Dermis microvascular lymphatic vessel endothelial cell (primary cell): ENCODE results near the gene KRTAP2-3. TPM values are rescaled to one million over a fixed set of nuclear protein-coding genes. Genes with fewer than 3 reads are reported as not detected.
"Not testable (repeated sequence)": the region's sequence is repeated elsewhere in the genome, so short reads cannot be mapped to it uniquely, and the experiment has no call there.

ENCODE experiments used
- DNase-seq, 2 donors: peaks; one replicate each; pipeline versions ENCODE4 v3.0.0 to v3.0.0-alpha.2; 2010; ENCODE audit warnings: low read depth in 2 of 2
- total RNA-seq: library from RNA; depleted of rRNA; stranded (reverse); fragments of >200 nt; gene quantifications from 2 replicates; pipeline ENCODE4 v1.2.1, GENCODE V29; 2014

The KRTAP2-3 gene
- total RNA-seq, 1 donor from 2014 or later = not detected

GRCh38 chr17:41067281-41067680 is 7.4 kb upstream of the KRTAP2-3 start:
- DNase-seq = no peak

GRCh38 chr17:41065829-41066624 is 6.1 kb upstream of the KRTAP2-3 start, which contains the start of gene KRTAP2-4:
KRTAP2-4 (minus strand) TSS chr17:41065879; CDS start chr17:41065845, 34 bp downstream.
- DNase-seq = no peak

- DNase-seq = not testable (repeated sequence)
Measured at GRCh38 chr17:41065016-41065689, 5.2 kb upstream of the KRTAP2-3 start.

- no peak for DNase-seq
Measured at GRCh38 chr17:41064301-41064700, 4.4 kb upstream of the KRTAP2-3 start.

- DNase-seq = no peak
Measured at GRCh38 chr17:41063449-41063848, 3.5 kb upstream of the KRTAP2-3 start.

- no peak for DNase-seq
Measured at GRCh38 chr17:41061964-41062363, 2.0 kb upstream of the KRTAP2-3 start.

GRCh38 chr17:41059276-41060051 is 450 bp downstream of the KRTAP2-3 start:
- DNase-seq = not testable (repeated sequence)

- no peak for DNase-seq
Measured at GRCh38 chr17:41058741-41059140, 1.2 kb downstream of the KRTAP2-3 start.

GRCh38 chr17:41057547-41057946 is 2.4 kb downstream of the KRTAP2-3 start:
- no peak for DNase-seq

- not testable (repeated sequence) for DNase-seq
Measured at GRCh38 chr17:41055130-41055529, 4.8 kb downstream of the KRTAP2-3 start, which contains the start of gene KRTAP2-2. KRTAP2-2 (minus strand) TSS chr17:41055230; CDS start chr17:41055211, 19 bp downstream.

- DNase-seq = not testable (repeated sequence)
Measured at GRCh38 chr17:41054556-41054955, 5.4 kb downstream of the KRTAP2-3 start.

GRCh38 chr17:41054025-41054424 is 5.9 kb downstream of the KRTAP2-3 start:
- no peak for DNase-seq

- DNase-seq = no peak
Measured at GRCh38 chr17:41052566-41052965, 7.3 kb downstream of the KRTAP2-3 start.

- DNase-seq = peak in 1 of 2 donors; percentile 2
Measured at GRCh38 chr17:41049110-41049509, 10.8 kb downstream of the KRTAP2-3 start.

- DNase-seq = no peak
Measured at GRCh38 chr17:41048441-41048840, 11.5 kb downstream of the KRTAP2-3 start.

- not testable (repeated sequence) for DNase-seq
Measured at GRCh38 chr17:41046735-41047465, 13.0 kb downstream of the KRTAP2-3 start, which contains the start of gene KRTAP2-1. KRTAP2-1 (minus strand) TSS chr17:41047316; CDS start chr17:41047267, 49 bp downstream.

- no peak for DNase-seq
Measured at GRCh38 chr17:41042953-41043352, 17.0 kb downstream of the KRTAP2-3 start.

- not testable (repeated sequence) for DNase-seq
Measured at GRCh38 chr17:41040783-41041571, 18.9 kb downstream of the KRTAP2-3 start, which contains the start of gene KRTAP1-1. KRTAP1-1 (minus strand) TSS chr17:41041450; CDS start chr17:41041397, 53 bp downstream.

GRCh38 chr17:41037853-41038350 is 22.0 kb downstream of the KRTAP2-3 start:
- no peak for DNase-seq
